DMS79 (cell line): Measurements from ENCODE around the gene ZNF14.
"Not testable (repeated sequence)": the region's sequence is repeated elsewhere in the genome, so short reads cannot be mapped to it uniquely, and the experiment has no call there.

Source experiments
- DNase-seq: peaks from one replicate; lab custom pipeline; 2025; lab: John Stamatoyannopoulos, UW

The ZNF14 gene

DNA sequence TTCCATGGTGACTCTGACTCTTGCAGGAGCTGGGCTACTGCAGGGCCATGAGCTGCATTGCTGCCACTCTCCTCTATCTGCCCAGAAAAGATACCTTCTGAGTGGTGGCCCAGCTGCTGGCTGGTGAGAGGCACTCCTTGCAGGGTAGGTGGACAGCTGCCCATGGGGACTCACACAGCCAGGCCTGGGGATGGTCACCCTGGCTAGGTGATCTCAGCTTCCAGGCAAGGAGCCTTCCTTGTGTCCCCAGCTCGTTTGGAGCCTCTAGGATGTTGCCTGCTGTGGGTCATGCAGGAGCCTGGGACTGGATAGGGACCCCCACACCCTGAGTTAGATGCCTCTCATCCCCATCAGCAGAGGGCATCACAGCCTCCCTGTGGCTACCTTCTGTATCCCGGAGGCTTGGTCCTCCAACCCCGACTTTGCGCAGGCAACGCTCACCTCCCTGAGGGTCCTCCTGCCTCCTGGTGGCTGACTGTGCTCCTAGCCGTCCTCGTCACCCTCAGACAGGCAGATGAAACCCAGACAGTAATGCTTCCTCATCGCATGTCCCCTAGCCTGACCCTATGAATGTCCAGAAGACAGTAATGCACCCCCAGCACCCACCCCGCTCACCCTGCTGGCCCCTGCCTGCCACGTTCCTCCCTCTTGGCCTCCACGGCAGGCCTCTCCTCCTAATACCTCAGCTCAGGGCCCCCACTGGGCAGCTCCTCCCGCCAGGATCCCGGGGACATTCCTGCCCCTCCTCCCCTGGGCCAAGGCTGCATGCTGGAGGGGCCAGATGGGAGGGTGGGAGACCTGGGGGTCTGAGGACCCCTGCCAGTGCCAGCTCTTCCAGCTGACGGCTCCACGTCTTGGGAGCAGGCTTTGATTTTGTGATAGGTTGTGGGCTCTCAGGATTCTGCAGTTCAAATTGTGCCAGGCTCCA is 13.6 kb upstream of the ZNF14 start:
- no peak for DNase-seq

DNA sequence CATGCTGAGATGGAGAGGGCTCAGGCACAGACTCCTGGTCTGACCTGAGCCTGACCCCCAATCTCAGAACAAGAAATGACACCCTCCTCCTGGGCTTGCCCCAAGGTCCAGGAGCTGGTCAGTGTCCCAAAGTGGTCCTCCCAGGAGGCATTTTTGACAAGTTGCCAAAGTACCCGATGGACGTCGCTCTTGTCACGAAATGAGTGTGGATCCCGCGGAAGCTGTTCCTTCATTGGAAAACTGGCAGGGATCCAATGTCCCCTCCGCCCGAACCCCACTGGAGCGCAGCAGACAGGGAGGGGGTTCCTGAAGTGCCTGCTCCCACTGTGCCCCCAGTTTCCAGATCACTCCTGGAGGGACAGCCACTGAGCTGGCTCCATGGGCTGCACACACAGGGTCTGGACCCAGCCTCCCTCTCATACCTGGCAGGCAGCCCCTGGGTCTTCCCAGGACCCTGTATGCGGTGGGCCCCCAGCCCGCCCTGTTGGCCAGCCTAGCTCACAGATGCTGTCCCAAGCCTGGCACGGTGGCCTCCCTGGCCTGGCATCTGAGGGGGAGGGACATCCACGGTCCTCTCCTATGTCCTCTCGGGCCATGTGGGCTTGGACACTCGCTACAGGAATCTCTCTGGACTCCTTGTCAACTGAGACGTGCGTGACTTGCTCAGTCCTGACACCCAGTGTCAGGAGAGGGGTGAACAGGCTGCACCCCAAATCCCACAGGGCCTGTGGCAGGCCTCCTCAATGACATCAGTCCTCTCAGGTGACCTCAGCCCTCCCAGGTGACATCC is 12.8 kb upstream of the ZNF14 start:
- DNase-seq, result no peak

DNA sequence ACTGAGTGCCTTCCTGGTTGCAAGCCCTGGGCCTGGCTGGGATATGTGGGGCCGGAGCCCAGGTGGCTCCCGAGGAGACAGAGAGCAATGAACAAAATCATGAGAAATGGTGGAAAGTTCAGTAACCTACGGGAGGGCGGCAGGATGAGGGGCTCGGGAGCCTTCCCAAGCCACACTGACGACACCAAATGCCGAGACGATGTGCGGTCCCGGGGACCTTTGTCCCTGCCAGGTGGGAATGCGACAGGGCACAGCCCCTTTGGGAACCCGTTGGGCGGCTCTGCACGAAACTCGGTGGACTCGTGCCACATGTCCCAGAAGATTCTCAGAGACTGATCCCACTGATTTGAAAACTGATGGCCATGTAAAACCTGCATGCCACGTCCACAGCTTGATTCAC is 11.7 kb upstream of the ZNF14 start:
- DNase-seq, result no peak

DNA sequence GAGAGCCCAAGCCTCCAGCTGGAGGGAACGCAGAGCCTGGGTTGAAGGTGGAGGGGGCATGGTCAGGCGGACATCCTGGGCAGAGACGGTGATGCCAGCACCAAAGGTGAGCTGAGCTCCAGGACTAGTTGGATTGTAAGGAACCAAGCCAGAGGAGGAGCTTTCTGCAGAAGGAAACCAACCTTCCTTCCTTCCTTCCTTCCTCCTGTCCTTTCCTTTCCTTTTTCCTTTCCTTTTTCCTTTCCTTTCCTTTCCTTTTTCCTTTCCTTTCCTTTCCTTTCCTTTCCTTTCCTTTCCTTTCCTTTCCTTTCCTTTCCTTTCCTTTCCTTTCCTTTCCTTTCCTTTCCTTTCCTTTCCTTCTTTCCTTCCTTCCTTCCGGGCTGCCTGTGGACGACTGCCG is 11.0 kb upstream of the ZNF14 start:
- DNase-seq, result not testable (repeated sequence)

- DNase-seq, result no peak
Measured at GRCh38 chr19:19743176-19743575, 10.3 kb upstream of the ZNF14 start.

GRCh38 chr19:19742773-19743172 is 9.9 kb upstream of the ZNF14 start:
- DNase-seq, result no peak

DNA sequence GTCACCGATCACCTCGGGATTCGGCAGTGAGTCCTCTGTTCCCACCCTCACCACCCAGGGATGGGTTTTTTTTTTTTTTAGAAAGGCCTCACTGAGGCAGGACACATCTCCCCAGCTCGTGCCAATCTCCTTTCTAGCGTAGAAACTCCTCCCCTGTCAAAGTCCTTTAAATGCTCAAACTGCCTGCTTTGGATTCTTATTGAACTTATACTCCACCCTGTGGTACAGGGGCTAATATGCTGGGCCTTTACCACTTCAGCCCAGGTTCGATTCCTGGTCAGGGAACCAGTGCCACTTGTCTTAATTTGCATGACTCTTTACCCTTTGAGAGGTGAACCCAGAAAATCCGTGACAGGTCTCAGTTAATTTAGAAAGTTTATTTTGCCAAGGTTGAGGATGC is 8.3 kb upstream of the ZNF14 start:
- no peak for DNase-seq

- DNase-seq, result no peak
Measured at GRCh38 chr19:19740755-19741154, 7.8 kb upstream of the ZNF14 start.

DNA sequence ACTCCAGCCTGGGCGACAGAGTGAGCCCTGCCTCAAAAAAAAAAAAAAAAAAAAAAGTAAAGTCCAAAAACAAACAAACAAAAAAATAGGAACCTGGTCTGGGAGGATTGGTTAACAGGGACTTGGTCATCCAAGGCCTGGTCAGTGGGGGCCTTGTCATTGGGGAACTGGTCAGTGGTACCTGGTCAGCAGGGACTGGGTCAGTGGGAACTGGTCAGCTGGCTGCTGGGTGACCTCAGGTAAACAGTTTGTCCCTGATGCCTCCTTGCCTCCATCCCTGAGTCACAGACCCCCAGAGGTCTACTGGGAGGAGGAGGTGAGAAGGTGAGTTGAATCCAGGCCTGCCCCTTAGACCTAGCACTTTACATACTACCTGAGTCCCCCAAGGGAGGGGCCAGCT is 5.7 kb upstream of the ZNF14 start:
- no peak for DNase-seq

DNA sequence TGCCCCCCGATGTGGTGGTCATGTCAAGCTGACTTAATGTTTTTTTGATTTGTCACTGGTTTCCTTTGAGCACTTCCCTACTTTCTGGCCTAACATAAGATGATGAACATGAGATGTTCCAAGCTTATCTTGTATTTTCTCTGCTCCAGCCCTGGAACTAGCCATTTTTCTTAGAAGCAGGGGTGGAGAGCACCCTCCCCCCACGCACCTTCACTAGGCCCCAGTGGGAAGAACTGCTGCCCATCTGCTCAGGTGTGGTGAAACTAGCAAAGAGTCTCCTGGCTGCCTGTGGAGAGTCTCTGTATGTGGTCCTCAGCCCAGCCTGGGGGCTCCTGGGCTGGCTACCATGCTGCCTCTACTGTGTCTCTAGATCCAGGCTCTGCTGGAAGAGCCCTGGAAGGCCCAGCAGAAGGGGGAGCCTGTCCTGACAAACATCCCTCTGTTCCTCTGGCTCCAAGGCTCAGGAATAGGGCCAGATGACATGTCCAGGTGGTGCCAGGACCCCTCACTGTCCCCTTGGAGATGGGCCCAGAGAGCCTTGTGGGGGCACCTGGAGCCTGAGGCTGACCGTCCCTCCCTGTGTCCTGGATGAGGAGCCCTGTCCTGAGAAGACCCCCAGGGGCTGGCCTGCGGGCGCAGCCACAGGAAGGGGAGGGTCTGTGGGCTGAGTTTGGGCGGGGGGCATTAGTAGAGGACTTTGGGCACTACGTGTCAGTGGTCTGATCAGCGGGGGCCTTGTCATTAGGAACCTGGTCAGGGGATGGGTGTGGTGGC is 4.8 kb upstream of the ZNF14 start:
- DNase-seq, result no peak

GRCh38 chr19:19721896-19722295 is 11.0 kb downstream of the ZNF14 start:
- no peak for DNase-seq

GRCh38 chr19:19719798-19720197 is 13.1 kb downstream of the ZNF14 start:
- DNase-seq, result no peak

GRCh38 chr19:19711934-19712828 is 20.7 kb downstream of the ZNF14 start:
- no peak for DNase-seq

GRCh38 chr19:19711306-19711933 is 21.5 kb downstream of the ZNF14 start:
- DNase-seq, result no peak

DNA sequence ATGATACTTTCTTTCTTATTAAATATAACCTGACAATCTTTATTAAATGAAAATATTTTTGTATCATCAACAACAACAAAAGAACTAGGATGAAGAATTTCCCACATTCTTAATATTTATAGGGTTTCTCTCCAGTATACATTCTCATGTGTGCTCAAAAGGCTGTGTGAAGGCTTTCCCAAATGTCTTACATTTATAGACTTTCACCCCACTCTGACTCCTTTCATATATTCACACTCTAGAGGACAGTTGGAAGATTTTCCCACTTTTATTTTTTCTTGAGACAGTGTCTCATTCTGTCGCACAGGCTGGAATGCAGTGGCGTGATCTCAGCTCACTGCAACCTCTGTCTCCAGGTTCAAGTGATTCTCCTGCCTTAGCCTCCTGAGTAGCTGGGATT is 22.4 kb downstream of the ZNF14 start:
- DNase-seq, result no peak

- no peak for DNase-seq
Measured at GRCh38 chr19:19704836-19705235, 28.1 kb downstream of the ZNF14 start.

- DNase-seq, result not testable (repeated sequence)
Measured at GRCh38 chr19:19700493-19700892, 32.4 kb downstream of the ZNF14 start.

DNA sequence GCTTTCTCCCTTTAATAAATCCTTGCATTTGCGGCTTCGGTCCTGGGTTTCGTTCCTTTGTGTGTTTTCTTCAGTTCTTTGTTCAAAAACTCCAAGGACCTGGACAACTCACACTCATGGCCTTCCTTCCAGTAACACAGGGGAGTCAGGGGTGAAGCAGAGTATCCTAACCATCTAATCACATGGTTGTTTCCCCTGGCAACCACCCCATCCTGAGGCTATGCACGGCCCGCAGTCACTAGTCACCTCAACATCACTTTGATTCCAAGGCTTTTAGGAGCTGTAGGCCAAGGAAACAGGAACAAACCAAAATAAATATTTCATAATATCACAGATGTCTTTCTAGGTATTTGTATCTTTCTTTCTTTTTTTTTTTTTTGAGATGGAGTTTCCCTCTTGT is 35.3 kb downstream of the ZNF14 start:
- DNase-seq, result no peak

DNA sequence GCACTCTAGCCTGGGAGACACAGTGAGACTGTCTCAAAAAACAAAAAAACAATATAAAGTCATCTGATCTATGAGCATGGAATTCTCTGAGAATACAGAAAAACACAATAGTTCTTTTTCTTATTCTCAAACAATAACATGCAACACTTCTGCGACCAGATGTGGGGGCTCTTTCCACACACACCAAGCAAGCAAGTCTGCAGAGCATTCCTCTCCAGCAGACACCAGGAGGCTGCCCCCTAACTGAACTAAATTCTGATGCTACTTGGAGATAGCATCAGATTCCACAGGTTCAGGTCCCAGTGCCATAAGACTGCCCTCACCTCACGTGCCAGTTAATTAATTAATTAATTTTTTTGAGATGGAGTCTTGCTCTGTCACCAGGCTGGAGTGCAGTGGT is 36.5 kb downstream of the ZNF14 start:
- DNase-seq, result no peak

DNA sequence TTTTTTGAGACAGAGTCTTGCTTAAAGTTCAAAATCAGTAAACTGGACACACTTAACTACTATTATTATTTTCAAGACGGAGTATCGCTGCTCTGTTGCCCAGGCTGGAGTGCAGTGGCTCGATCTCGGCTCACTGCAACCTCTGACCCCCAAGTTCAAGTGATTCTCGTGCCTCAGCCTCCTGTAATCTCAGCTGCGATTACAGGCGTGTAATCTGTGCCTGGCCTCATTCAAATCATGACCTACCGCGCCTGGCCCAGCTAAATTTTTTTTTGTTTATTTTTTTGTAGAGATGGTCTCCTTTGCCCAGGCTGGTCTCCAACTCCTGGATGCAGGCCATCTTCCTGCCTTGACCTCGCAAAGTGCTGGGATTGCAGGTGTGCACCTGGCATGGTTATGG is 41.2 kb downstream of the ZNF14 start:
- no peak for DNase-seq

DNA sequence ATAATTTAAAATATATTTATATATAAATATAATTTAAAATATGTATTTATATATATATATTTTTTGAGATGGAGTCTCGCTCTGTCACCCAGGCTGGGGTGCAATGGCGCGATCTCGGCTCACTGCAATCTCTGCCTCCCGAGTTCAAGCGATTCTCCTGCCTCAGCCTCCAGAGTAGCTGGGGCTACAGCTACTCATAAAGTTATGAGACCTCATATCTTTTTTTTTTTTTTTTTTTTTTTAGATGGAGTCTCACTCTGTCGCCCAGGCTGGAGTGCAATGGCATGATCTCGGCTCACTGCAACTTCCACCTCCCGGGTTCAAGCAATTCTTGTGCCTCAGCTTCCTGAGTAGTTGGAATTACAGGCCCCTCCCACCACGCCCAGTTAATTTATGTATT is 43.9 kb downstream of the ZNF14 start:
- not testable (repeated sequence) for DNase-seq
